ENCODE data around the gene GRID2IP.

GRCh38 chr7:6530626-6531491 lies 20.4 kb downstream of the GRID2IP start:
- TF ChIP-seq CTCF (conservative IDR thresholded peaks at IDR 0.05; ENCODE audit: low read depth, low read length), result no peak
- no peak for TF ChIP-seq EZH2 (IDR thresholded peaks at IDR 0.05; ENCODE audit: borderline replicate concordance, low read depth, low read length, poor library complexity, severe bottlenecking)
